NT2/D1 (cell line): ENCODE measurements around the gene RPL32.

Experiments
- DNase-seq: peaks from one replicate; pipeline ENCODE4 v3.0.0-alpha.2; 2011; ENCODE audit warnings: low read depth, low spot score
- H3K27me3 ChIP-seq: 2 replicates; pipeline ENCODE4 v1.6.0; 2011; ENCODE audit warnings: mild to moderate bottlenecking; ENCODE audit not compliant: insufficient read length, insufficient read depth
- H3K36me3 ChIP-seq: 2 replicates; pipeline ENCODE4 v1.6.1; 2011; ENCODE audit warnings: mild to moderate bottlenecking, low read length, mixed read lengths; ENCODE audit not compliant: insufficient read depth, insufficient read length
- H3K4me1 ChIP-seq: 2 replicates; pipeline ENCODE4 v1.5.1; 2011; ENCODE audit not compliant: insufficient read depth, insufficient read length
- H3K4me3 ChIP-seq: 2 replicates; pipeline ENCODE4 v1.5.1; 2011; ENCODE audit warnings: low read depth; ENCODE audit not compliant: insufficient read length
- H3K9ac ChIP-seq: 2 replicates; pipeline ENCODE4 v1.6.0; 2011; ENCODE audit warnings: low read depth; ENCODE audit not compliant: insufficient read length
- H3K9me3 ChIP-seq: 2 replicates; pipeline ENCODE4 v1.5.1; 2011; ENCODE audit warnings: mild to moderate bottlenecking, low read length; ENCODE audit not compliant: insufficient read depth
- SUZ12 ChIP-seq: IDR thresholded peaks from 2 replicates; pipeline ENCODE4 v1.6.1; 2011; ENCODE audit not compliant: insufficient read length, insufficient read depth; ENCODE audit errors: extremely low read depth
- YY1 ChIP-seq: IDR thresholded peaks from 2 replicates; pipeline ENCODE4 v1.6.1; 2011; ENCODE audit not compliant: insufficient read length, insufficient read depth
- ZNF274 ChIP-seq: IDR thresholded peaks from 2 replicates; pipeline ENCODE4 v1.6.1; 2011; ENCODE audit warnings: mild to moderate bottlenecking, low read depth, low read length

Gene RPL32

DNA sequence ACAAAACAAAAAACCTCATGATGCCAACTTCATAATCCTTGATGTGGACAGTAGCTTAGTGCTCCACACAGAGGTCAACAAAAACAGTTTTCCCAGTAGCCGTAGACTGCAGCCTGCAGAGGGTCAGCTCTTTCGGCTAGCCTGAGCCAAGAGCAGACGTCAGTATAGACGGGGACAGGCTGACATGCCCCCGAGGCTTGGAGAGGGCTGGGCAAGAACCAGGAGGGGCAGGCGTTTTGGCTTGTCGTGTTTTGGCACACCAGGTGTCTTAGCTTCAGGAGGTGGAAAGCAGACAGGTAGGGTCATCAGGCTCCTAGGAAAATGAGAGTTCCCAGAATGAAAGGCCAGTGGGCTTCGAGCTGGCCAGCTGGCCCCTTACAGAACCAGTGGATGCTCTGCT, 23.1 kb downstream of the RPL32 start:
- H3K27me3 ChIP-seq, result no peaks in the 10 kb centered on the region
- DNase-seq, result no peak
- H3K9me3 ChIP-seq, result no peaks in the 10 kb centered on the region
- H3K4me1 ChIP-seq, result peaks cover 4% of the 10 kb centered on the region
- no peak overlapping the region for H3K9ac ChIP-seq
- H3K36me3 ChIP-seq, result peaks cover 44% of the 10 kb centered on the region
- TF ChIP-seq SUZ12 (no peak), ZNF274 (no peak), YY1 (no peak)
- no peak overlapping the region for H3K4me3 ChIP-seq

- H3K4me3 ChIP-seq, result no peak overlapping the region
These were observed 24.0 kb downstream of the RPL32 start for GRCh38 chr3:12817343-12817710.

DNA sequence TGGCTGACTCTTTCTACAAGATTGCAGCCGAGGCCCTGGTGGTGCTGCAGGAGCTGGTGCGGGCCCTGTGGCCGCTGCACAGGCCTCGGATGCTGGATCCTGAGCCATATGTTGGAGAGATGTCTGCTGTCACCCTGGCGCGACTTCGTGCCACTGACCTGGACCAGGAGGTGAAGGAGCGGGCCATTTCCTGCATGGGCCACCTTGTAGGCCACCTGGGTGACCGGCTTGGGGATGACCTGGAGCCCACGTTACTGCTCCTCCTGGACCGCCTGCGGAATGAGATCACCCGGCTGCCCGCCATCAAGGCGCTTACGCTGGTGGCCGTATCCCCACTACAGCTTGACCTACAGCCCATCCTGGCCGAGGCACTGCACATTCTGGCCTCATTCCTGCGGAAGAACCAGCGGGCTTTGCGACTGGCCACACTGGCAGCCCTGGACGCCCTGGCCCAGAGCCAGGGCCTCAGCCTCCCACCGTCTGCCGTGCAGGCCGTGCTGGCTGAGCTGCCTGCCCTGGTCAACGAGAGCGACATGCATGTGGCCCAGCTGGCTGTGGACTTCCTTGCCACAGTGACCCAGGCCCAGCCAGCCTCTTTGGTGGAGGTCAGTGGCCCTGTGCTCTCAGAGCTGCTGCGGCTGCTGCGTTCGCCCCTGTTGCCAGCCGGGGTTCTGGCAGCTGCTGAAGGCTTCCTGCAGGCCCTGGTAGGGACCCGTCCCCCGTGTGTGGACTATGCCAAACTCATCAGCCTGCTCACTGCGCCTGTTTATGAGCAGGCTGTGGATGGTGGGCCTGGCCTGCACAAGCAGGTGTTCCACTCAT, 24.6 kb downstream of the RPL32 start:
- Histone ChIP-seq H3K4me3 (no peak overlapping the region), H3K9ac (no peak overlapping the region), H3K36me3 (peaks cover 48% of the 10 kb centered on the region), H3K4me1 (peaks cover 4% of the 10 kb centered on the region), H3K27me3 (no peaks in the 10 kb centered on the region), H3K9me3 (no peaks in the 10 kb centered on the region)
- TF ChIP-seq YY1 (no peak), SUZ12 (no peak), ZNF274 (no peak)
- DNase-seq, result no peak

More at GRCh38 chr3:12817343-12817710, 24.0 kb downstream of the RPL32 start:
- TF ChIP-seq SUZ12, result no peak
- no peak for TF ChIP-seq ZNF274
- no peak for TF ChIP-seq YY1
- H3K4me1 ChIP-seq, result peaks cover 4% of the 10 kb centered on the region
- no peaks in the 10 kb centered on the region for H3K9me3 ChIP-seq
- H3K36me3 ChIP-seq, result peaks cover 48% of the 10 kb centered on the region
- no peaks in the 10 kb centered on the region for H3K27me3 ChIP-seq
- no peak overlapping the region for H3K9ac ChIP-seq
- DNase-seq, result no peak

DNA sequence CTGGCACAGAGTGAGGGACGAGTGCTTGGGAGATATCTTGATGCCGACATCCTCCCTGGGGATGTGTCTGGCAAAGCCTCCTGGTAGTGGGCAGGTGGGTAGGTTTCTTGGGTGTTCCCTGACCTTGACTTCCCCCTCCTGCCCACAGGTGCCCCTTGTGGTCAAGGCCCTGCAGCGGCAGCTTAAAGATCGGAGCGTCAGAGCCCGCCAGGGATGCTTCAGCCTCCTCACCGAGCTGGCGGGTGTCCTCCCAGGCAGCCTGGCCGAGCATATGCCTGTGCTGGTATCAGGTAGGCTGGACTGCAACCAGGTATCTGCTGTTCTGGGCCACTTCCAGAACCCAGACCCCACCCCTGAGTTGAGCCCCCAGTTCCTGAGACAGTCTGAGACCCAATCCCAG, 25.6 kb downstream of the RPL32 start:
- H3K9ac ChIP-seq, result no peak overlapping the region
- DNase-seq, result no peak
- H3K27me3 ChIP-seq, result no peaks in the 10 kb centered on the region
- H3K4me3 ChIP-seq, result no peak overlapping the region
- H3K36me3 ChIP-seq, result peaks cover 46% of the 10 kb centered on the region
- H3K9me3 ChIP-seq, result no peaks in the 10 kb centered on the region
- H3K4me1 ChIP-seq, result peaks cover 9% of the 10 kb centered on the region
- TF ChIP-seq SUZ12 (no peak), YY1 (no peak), ZNF274 (no peak)

DNA sequence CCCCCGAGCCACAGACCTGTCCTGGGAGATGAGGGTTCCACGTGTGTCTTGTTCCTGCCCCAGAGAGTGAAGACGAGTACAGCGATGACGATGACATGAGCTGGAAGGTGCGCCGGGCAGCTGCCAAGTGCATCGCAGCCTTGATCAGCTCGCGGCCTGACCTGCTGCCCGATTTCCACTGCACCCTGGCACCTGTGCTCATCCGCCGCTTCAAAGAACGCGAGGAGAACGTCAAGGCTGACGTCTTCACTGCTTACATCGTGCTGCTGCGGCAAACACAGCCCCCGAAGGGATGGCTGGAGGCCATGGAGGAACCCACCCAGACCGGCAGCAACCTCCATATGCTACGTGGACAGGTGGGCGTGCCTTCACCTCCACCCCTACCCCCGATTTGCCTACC, 26.3 kb downstream of the RPL32 start:
- H3K36me3 ChIP-seq, result peaks cover 46% of the 10 kb centered on the region
- peaks cover 10% of the 10 kb centered on the region for H3K4me1 ChIP-seq
- TF ChIP-seq YY1 (no peak), ZNF274 (no peak), SUZ12 (no peak)

DNA sequence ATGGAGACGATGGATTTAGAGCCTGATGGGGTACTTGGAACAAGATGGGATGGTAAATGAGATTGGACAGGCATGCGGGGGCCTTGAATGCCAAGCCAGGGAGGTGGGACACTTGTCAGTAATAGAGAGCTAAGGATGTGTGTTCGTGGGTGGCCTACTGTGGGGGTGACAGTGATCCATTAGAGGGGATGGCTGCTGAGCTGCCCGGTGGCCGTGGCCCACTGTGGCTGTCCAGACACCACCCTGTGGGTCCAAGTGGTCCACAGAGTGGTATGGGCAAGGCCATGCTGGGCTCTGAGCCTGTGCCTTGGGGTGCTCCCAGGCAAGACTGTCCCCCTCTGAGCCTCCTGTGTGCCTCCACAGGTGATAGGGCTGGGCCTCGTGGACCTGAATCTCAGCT, 27.4 kb downstream of the RPL32 start:
- DNase-seq, result no peak
- Histone ChIP-seq H3K9me3 (no peaks in the 10 kb centered on the region), H3K36me3 (peaks cover 46% of the 10 kb centered on the region), H3K4me3 (no peak overlapping the region), H3K4me1 (peaks cover 7% of the 10 kb centered on the region), H3K27me3 (no peaks in the 10 kb centered on the region), H3K9ac (no peak overlapping the region)
- no peak for TF ChIP-seq YY1
- TF ChIP-seq SUZ12, result no peak
- no peak for TF ChIP-seq ZNF274

More for the DNA sequence above, 26.3 kb downstream of the RPL32 start:
- no peaks in the 10 kb centered on the region for H3K9me3 ChIP-seq
- no peak for DNase-seq
- H3K9ac ChIP-seq, result no peak overlapping the region
- no peak overlapping the region for H3K4me3 ChIP-seq
- H3K27me3 ChIP-seq, result no peaks in the 10 kb centered on the region

DNA sequence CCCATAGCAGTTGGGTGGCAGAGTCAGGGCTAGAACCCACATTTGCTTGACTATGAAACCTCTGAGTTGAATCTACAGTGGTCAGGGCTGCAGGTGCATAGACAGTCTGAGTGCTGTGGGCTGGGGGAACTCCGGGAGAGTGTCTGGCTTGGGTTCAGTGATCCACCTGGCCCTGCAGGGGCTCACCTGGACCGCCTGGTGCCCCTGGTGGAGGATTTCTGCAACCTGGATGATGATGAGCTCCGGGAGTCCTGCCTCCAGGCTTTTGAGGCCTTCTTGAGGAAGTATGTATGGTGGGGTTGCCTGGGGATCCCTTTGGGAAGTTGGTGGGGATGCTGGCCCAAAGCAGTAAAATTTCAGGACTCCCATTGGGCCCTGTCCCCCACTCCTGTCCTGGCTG, 28.6 kb downstream of the RPL32 start:
- Histone ChIP-seq H3K27me3 (no peaks in the 10 kb centered on the region), H3K9me3 (no peaks in the 10 kb centered on the region), H3K4me1 (peaks cover 7% of the 10 kb centered on the region), H3K36me3 (peaks cover 45% of the 10 kb centered on the region), H3K9ac (no peak overlapping the region), H3K4me3 (no peak overlapping the region)
- TF ChIP-seq YY1, result no peak
- no peak for TF ChIP-seq ZNF274
- TF ChIP-seq SUZ12, result no peak
- DNase-seq, result no peak
